ENCODE data around the gene ZNF358.
"Not testable (repeated sequence)": the region's sequence is repeated elsewhere in the genome, so short reads cannot be mapped to it uniquely, and the experiment has no call there.

Gene ZNF358

DNA sequence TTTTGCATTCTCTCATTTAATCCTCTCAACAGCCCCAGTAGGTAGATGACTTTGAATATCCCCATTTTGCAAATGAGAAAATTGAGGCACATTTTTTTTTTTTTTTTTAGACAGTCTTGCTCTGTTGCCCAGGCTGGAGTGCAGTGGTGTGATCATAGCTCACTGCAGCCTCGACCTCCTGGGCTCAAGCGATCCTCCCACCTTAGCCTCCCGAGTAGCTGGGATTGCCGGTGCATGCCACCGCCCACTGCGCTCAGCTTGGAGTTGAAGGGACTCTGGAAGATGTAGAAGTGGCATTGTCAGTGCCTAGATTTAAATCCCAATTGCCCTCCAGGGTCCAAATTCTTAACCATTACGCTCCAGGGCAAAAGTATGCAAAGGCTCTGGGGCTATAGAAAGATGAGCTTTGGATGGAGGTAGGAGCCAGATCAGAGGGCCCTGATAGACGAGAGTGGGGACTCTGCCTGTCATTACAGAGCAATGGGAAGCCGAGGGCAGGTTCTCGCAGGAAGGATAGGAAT, 5.7 kb downstream of the ZNF358 start:
- no peak for DNase-seq

DNA sequence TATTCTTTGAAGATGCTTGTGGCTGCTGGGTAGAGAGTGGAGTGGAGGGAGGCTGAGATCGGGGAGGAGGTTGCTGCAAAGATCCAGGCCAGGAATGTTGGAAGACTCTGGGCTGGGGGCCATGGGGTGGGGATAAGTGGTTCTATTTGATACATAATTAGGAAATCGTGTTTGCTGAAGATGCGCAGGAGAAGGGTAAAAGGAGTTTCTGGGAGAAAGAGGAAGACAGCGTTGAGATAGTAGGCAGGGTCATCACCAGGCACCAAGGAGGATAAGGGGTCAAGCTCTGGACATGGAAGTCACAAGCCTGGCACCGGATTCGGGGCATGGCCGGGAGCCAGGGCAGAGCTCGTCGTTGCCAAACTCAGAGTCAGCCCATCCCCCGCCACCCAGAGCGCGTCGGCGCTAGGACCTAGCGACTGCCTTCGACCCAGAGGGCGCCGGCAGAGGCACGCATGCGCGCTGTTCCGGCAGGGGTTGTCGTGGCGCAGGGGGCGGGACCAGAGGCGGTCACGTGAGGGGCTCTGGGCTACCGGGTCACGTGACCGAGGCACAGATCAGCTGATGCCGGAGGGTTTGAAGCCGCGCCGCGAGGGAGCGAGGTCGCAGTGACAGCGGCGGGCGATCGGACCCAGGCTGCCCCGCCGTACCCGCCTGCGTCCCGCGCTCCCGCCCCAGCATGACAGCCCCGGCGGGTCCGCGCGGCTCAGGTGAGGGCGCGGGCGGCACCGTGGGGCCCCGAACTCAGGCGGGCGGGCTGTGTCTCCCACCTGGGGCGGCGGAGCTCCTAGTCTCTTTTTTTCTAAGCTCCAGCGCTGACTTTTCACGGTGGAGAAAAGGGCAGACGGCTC, 6.4 kb downstream of the ZNF358 start, which contains the start of gene MCOLN1:
MCOLN1 (plus strand) TSS at position 553 of the 851 bp plus-strand sequence; CDS start at position 680, 127 bp downstream.
- peak; percentile 94 for DNase-seq

GRCh38 chr19:7522923-7523667, 7.2 kb downstream of the ZNF358 start:
- DNase-seq: no peak

- no peak for DNase-seq
These were observed 8.6 kb downstream of the ZNF358 start for GRCh38 chr19:7524523-7524922.

DNA sequence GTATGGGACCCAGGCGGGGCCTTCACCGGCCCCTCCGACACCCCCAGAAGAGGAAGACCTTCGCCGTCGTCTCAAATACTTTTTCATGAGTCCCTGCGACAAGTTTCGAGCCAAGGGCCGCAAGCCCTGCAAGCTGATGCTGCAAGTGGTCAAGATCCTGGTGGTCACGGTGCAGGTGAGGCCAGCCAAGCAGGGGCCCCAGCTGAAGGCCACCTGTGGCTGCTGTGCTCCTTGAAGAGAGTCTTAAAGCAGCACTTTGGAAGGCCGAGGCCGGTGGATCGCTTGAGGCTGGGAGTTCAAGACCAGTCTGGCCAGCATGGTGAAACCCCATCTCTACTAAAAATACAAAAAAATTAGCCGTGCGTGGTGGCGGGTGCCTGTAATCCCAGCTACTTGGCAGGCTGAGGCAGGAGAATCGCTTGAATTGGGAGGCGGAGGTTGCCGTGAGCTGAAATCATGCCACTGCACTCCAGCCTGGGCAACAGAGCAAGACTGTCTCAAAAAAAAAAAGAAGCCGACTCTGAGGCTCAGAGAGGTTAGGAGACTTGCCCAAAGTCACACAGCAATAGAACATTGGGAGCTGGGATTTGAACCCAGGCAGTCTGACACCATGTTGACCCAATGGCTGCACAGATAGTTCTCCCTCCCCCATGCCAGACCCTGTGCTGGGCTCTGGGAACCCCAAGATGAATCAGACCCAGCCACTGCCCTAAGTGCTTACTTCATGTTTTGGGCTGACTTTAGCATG, 9.3 kb downstream of the ZNF358 start:
- DNase-seq: no peak

DNA sequence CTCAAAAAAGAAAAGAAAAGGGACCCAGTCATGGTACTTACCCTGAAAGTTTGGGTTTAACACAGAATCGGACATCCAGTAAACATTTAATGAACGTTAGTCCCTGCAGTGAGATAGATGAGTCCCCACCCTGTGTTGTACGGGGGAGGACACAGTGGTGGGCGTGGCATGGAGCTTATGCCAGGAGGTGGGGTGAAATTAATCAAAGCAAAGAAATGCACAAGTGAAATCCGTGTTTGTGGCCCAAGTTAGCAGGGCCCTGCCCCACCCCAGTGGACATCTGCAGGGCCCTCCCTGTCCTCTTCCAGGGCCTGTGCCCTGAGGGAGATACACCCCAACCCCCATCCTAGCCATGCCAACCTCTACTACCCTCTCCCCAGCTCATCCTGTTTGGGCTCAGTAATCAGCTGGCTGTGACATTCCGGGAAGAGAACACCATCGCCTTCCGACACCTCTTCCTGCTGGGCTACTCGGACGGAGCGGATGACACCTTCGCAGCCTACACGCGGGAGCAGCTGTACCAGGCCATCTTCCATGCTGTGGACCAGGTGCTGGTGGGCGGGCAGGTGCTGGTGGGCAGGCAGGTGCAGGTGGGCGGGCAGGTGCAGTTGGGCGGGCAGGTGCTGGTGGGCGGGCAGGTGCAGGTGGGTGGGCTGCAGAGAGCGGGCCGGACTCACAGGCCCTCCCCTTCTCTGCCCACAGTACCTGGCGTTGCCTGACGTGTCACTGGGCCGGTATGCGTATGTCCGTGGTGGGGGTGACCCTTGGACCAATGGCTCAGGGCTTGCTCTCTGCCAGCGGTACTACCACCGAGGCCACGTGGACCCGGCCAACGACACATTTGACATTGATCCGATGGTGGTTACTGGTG, 10.4 kb downstream of the ZNF358 start:
- no peak for DNase-seq

DNA sequence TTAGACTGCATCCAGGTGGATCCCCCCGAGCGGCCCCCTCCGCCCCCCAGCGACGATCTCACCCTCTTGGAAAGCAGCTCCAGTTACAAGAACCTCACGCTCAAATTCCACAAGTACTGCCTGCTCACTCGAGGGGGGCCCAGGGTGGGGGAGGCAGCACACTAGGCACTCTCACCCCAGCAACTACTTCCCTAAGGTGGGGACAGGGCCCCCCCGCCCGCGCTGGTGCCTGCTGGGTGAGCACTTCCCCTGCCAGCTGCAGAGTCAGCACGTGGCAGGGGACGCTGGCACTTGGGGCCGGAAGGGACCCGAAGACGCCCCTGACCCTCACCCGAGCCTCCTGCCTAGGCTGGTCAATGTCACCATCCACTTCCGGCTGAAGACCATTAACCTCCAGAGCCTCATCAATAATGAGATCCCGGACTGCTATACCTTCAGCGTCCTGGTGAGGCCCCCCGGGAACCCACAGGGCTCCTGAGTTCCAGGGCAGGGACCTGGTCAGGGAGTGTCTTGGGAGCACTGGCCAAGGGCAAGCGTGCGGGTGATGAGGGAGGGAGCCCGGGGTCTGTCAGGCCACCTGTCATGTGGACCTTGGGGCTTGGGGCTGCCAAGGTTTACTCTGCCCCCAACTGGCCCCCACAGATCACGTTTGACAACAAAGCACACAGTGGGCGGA, 11.8 kb downstream of the ZNF358 start:
- no peak for DNase-seq

GRCh38 chr19:7528192-7528519, 12.3 kb downstream of the ZNF358 start:
- no peak for DNase-seq

- DNase-seq: no peak
These were observed 12.8 kb downstream of the ZNF358 start for GRCh38 chr19:7528522-7529245.

GRCh38 chr19:7529246-7529600, 13.3 kb downstream of the ZNF358 start:
- DNase-seq: no peak

DNA sequence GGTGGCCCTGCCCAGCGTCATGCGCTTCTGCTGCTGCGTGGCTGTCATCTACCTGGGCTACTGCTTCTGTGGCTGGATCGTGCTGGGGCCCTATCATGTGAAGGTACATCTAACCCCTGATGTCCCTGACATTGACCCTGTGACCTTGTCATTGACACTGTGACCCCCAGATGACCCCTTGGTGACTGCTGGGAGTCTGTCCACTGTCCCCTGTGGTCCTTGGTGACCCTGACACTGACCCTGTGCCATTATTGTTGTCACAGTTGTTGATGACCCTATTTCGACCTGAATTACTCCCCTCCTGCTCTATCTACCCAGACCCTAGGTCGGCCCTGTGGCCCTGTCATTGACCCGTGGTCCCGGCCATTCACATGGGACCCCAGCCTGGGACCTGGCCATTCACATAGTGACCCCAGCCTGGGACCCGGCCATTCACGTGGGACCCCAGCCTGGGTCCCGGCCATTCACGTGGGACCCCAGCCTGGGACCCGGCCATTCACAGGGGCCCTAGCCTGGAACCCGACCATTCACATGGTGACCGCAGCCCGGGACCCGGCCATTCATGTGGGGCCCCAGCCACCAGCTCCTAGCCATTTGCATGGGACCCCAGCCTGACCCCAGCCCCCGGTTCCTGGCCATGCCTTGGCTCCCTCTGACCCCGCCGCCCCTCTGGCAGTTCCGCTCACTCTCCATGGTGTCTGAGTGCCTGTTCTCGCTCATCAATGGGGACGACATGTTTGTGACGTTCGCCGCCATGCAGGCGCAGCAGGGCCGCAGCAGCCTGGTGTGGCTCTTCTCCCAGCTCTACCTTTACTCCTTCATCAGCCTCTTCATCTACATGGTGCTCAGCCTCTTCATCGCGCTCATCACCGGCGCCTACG, 13.9 kb downstream of the ZNF358 start:
- DNase-seq: no peak

DNA sequence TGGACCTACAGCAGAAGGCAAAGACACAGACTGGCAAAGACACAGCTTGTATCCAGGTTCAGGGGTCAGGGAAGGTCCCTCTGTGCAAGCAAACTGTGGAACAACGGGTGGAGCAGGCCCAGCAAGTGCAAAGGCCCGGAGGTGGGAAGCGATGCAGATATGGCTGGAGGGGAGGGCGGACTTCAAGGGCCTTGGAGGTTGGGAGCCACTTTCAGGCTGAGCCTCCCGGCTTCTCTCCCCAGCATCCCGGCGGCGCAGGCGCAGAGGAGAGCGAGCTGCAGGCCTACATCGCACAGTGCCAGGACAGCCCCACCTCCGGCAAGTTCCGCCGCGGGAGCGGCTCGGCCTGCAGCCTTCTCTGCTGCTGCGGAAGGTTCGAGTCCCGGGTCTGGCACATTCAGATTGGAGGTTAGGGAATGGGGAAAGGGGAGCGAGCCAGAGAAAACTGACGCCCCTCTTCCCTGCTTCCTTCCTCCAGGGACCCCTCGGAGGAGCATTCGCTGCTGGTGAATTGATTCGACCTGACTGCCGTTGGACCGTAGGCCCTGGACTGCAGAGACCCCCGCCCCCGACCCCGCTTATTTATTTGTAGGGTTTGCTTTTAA, 17.5 kb downstream of the ZNF358 start:
- no peak for DNase-seq

- DNase-seq: peak; percentile 72
These were observed 18.1 kb downstream of the ZNF358 start for GRCh38 chr19:7533925-7534480.

- no peak for DNase-seq
These were observed 18.7 kb downstream of the ZNF358 start for GRCh38 chr19:7534531-7535046.

GRCh38 chr19:7535047-7535997, 19.4 kb downstream of the ZNF358 start, which contains the start of gene PNPLA6:
TSS of gene PNPLA6 (plus strand) at chr19:7535717. CDS start at chr19:7535789, 72 bp downstream.
- DNase-seq: peak; percentile 87

- no peak for DNase-seq
These were observed 20.2 kb downstream of the ZNF358 start for GRCh38 chr19:7535998-7536695.

- DNase-seq: not testable (repeated sequence)
These were observed 23.1 kb downstream of the ZNF358 start for GRCh38 chr19:7538990-7539389.

Data from NCI-H510A (cell line).